NCI-H226 (cell line): ENCODE measurements around the gene ZNF790.
A peak's percentile ranks its signal among the peaks of the same experiment; 100 is the strongest.
"Not testable (repeated sequence)": the region's sequence is repeated elsewhere in the genome, so short reads cannot be mapped to it uniquely, and the experiment has no call there.

ENCODE experiments used
- DNase-seq: peaks from one replicate; pipeline ENCODE4 v3.0.0-alpha.2; 2015

Gene ZNF790

DNA sequence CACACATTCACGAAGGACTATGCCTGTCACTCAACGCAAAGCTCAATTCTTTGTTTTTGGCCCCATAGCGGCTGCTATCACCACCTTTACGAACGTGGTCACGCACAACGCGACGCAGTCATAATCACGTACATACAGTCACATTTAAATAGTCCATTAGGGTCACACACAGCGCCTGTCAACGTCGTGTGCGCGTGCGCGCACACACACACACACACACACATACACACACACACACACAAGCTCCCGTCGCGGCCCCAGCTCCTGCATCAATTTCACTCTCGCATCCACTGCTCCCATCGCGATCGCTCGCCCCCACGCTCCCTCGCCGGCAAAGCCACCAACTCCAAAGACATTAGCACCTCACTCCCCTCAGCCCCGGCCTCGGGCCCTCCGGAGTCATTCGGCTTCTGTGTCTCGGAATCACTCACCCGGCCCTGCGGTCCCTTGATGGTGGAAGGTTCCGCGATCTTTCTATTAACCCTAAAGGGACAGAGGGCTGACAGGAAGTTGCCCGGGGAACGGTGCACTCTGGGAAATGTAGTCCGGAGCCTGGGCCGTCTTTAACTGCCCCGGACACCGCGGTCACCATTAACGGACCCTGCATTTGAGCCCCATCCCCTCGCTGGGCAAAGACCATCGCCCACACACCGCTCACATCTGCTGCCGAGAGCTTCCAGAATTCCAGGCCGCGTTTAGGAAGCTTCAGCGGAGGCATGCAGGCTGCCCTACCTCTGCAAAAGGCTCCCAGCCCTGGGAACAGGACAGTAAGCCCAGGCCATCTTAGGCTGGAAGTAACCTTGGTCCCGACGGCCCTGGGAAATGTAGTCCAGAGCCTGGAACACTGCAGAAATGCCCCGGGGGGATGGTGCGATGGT lies at the start of gene ZNF790:
TSS of gene ZNF790 (minus strand) at position 482 of the 878 bp plus-strand sequence. CDS start 12,768 bp downstream, outside the sequence.
- DNase-seq: peak; percentile 72

DNA sequence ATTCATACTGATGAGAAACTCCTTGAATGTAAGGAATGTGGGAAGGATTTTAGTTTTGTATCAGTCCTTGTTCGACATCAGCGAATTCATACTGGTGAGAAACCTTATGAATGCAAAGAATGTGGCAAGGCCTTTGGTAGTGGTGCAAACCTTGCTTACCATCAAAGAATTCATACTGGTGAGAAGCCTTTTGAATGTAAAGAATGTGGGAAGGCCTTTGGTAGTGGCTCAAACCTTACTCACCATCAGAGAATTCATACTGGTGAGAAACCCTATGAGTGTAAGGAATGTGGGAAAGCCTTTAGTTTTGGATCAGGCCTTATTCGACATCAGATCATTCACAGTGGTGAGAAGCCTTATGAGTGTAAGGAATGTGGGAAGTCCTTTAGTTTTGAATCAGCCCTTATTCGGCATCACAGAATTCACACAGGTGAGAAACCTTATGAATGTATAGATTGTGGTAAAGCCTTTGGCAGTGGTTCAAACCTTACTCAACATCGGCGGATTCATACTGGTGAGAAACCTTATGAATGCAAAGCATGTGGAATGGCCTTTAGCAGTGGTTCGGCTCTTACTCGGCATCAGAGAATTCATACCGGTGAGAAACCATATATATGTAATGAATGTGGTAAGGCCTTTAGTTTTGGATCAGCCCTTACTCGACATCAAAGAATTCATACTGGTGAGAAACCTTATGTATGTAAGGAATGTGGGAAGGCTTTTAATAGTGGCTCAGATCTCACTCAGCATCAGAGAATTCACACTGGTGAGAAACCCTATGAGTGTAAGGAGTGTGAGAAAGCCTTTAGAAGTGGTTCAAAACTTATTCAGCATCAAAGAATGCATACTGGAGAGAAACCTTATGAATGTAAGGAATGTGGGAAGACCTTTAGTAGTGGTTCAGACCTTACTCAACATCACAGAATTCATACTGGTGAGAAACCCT lies 39.1 kb upstream of the ZNF790 start:
- no peak for DNase-seq

DNA sequence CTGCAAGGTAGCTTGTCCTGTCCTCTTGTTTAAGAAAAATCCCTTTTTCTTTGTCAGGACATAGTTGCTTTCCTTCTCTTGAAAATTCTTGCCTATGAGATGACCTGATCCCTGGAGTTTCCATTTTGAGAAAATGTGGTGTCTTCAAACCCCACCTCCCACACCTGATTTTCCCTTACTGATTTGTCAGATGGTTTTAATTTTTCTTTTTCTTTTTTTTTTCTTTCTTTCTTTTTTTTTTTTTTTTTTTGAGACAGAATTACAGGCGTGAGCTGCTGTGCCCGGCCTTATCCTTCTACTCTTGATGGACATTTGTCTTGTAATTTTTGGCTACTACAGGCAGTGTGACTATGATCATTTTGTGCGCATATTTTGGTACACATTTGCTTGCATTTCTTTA lies 13.7 kb upstream of the ZNF790 start:
- no peak for DNase-seq

DNA sequence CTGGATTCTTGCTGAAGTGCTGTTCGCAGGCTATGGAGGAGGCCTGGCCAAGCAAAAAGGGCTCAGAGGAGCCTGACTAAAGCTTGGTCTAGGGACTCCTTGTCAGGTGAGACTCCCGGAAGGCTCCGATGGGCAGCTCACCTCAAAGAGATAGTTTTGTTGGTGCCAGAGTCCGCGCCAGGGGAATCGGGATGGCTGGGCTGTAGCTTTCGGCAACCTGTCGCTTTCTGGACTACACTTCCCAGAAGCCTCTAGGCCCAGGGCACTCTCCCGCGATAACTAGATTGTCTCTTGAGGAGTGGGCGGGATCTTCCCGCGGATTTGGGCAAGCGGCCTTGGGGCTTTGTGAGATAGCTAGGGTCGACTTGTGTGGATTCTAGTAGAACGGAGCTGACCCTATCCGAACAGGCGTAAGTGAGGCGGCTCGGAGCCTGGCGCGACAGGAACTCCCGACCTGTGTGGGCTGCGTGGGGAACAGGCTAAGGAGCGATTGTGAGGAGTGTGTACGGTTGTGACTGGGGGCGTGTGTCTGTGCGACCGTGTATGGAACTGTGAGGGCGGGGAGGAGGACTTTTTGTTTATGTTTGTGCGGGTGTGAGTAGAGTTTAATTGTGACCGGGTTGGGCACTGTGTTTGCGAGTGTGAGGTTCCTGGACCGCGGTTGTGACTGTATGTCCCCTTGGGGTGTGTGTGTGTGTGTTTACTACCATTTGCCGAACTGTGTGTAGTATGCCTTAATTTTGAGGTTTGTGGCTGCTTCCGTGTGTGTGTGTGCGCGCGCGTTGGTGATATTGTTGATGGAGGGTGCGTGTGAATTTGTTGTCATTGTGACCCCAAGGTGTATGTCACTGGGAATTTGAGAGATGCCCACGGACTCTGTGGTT lies 12.6 kb upstream of the ZNF790 start, which contains the start of gene ZNF345:
TSS of gene ZNF345 (plus strand) at position 318 of the 884 bp plus-strand sequence. CDS start 25,955 bp downstream, outside the sequence.
- DNase-seq: peak; percentile 85

DNA sequence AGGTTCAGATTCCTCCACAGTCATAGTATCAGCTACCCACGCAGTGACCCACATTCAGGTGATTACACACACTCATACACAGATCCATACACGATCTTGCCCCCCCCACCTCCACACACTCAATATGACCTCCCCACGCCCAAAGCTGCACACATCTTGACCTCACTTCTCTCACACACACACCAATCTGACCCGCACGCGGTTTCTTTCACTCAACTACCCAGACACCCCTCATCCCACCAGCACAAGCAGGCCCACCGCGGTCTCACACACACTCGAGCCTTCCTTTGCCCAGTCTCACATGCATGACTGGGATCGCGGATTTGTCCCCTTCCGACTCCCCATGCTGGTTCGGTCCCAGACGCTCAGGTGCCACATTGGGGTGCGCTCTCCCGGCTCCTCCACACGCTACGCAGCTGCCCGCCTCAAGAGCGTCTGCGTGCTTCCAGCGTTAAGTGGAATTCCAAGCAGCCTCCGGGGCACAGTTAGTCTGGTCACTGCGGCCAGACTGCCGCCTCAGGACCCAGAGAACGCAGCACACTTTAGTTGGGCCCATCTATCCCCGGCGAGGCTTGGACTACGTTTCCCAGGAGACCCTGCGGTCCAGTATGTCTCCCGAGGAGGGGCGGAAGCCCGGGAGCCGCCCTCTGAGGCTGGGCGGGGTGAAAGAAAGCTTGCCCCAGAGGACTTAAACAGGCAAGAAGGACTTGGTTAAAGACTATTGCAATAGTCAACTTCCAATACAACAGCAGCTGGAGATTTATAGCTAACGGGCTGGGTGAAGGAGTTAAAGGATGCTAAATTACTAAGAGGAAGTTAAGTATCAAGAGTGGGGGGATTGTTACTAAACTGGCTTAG lies 11.7 kb upstream of the ZNF790 start:
- peak; percentile 84 for DNase-seq

DNA sequence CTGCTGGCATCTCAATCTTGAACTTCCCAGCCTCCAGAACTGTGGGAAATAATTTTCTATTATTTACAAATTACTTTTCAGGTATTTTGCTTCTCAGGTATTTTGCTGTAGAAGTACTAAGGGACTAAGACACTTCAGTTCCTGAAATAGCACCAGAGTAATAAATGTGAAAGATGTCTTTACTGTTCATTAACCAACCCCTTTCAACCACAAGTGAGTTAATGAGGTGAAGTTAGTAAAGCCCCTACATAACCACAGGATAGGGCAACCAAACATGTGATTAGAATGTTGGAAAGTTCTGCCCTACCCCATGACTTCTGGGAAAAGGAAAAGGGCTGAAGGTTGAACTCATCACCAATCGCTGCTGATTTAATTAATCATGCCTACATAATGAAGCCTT lies 9.8 kb upstream of the ZNF790 start:
- no peak for DNase-seq

DNA sequence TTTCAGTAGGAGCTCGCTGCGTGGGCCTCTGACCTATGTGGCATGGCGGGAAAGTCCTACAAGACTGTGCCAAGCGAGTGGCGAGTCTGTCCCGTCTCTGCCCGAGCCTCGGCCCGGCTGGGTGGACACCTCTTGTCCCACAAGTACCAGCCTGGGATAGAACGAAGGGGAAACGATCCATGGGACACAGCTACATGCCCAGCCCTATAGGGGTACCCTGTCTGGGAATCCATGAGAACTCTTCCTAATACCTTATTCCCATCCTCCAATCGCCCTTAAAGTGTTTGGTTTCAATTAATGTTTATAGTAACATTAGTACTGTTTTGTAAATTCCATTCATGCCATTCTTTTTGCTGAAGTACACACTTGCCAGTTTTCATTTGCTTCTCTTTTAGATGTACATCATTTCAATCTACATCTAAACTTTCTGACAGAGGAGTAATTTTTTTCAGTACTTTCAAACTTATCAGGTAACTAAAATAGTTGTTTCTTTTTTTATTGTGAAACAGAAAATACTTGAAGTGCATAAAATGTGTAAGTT lies 667 bp upstream of the ZNF790 start:
- DNase-seq: no peak

DNA sequence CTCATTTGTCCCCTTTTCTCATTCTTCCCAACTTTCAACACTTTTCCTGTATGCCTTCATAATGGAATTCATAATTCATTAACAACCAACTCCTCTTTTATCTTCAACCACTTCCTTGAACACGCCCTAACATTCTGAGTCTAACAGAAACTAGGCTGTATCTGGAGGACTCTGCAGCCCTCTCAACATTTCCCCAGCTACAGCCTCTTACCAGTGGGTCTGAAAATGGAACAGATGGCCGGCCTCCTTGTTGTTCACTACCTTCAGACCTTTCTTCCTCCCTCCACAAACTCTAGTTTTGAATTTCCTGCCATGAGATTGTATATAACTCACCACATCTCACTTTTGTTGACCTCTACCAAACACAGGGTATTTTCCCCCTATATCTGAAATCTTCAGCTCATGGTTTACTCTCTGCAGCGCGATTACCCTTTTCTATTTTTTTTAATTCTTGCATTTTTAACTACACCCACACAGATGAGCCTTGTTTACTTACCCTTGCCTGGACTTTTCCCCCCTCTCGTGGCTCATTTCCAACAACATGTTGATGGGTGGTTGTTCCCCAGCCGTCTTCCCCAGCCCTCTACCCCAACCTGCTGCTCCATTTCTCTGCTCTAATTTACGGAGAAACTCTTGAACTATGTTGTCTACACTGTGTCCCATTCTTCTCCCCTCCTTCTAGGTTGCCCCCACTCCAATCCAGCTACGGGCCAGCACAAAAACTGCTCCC lies 846 bp downstream of the ZNF790 start:
- DNase-seq: no peak

DNA sequence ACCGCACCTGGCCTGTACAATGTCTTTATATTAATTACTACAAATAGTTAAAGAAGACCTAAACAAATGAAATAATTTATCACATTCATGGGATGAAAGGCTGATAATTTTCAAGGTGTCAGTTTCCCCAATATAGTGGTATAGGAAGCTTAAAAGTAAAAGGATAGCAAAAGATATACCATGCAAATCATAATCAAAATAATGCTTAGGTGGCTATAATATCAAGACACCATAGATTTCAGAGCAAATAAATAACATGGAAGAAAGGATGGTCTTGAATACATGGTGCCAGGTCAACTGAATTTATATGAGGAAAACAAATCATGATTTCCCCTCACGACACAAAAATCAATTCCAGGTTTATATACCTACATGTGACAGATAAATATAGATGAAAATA lies 4.8 kb downstream of the ZNF790 start:
- no peak for DNase-seq

DNA sequence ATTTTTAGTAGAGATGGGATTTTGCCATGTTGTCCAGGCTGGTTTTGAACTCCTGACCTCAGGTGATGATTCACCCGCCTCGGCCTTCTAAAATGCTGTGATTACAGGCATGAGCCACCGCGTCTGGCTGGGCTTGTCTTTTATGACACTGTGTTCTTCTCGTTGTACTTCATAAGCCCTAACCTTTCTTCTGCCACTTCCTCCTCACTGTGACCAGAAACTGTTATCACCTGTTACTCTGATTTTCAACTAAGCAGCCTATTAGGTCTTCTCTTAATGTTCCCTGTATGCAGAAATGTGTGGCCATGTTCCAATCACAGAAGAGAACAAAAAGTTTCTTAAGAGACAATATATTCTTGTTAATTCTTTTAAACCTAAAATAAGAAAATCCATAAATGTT lies 16.4 kb downstream of the ZNF790 start:
- DNase-seq: no peak

DNA sequence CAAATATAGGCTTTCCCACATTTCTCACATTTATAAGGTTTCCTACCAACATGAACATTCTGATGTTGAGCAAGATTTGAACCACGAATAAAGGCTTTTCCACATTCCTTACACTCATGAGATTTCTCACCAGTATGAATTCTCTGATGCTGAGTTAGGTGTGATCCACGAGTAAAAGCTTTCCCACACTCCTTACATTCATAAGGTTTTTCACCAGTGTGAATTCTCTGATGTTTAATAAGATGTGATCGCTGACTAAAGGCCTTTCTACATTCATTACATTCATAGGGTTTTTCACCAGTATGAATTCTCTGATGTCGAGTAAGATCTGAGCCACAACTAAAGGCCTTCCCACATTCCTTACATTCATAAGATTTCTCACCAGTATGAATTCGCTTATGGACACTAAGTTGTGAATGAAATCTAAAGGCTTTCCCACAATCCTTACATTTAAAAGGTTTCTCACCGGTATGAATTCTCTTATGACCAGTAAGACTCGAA lies 19.0 kb downstream of the ZNF790 start:
- DNase-seq: no peak

DNA sequence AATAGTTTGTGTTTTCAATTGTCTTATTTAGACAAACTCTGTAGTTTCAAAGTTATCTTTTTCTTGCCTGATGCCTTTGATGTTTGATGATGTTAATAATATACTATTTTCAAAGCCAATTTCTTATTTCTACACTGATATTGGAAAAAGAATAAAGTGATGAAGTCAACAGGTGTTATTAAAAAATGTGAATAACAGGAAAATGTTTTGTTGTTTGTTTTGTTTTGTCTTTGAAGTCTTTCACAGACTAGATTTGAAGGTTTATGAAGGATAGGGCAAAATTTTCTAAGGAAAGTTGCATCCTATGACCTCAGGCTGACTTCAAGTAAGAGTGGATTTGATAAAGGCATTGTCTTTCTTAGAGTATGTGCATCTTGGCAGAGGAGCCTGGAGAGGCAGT lies 31.2 kb downstream of the ZNF790 start:
- no peak for DNase-seq

DNA sequence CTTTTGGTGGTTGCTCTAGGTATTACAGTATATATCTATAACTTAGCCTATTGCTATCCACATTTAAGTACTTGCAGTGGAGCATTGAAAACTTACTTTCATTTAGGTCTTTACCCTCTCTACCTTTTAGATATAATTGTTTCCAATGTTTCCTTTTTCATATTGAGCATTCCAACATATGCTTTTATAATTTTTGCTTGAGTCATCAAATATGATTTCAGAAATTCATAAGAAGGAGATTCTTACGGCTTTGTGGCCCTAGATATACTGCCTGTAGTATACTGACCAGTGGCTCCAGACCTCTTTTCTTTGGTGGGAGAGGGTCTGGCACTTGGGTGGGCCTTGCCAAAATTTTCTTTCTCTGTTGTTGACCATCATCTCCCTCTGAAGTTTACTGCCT lies 32.8 kb downstream of the ZNF790 start:
- DNase-seq: no peak

DNA sequence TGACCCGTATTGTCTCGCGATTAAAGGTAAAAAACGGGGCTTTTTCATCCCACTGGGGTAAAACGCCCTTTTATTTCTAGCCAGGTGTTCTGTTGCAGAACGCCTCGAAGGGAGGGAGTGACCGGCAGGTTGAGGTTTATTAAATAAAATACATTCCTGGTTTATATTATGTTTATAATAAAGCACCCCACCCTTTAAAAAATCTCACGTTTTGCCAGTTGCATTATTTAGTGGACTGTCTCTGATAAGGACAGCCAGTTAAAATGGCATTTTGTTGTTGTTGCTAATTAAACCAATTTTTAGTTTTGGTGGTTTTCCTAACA lies 40.4 kb downstream of the ZNF790 start:
- no peak for DNase-seq

DNA sequence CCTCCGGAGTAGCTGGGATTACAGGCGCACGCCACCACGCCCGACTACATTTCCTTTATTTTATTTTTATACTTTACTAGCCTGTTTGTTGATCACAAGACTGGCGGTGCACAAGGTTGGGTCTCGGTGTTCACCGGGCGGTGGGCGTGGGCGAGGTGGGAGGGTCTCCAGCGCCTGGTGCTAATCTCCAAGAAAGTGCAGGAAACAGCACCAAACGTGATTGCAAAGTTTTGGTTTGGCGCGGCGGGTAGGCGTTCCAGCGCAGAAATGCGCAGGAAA lies 41.5 kb downstream of the ZNF790 start:
- DNase-seq: no peak

DNA sequence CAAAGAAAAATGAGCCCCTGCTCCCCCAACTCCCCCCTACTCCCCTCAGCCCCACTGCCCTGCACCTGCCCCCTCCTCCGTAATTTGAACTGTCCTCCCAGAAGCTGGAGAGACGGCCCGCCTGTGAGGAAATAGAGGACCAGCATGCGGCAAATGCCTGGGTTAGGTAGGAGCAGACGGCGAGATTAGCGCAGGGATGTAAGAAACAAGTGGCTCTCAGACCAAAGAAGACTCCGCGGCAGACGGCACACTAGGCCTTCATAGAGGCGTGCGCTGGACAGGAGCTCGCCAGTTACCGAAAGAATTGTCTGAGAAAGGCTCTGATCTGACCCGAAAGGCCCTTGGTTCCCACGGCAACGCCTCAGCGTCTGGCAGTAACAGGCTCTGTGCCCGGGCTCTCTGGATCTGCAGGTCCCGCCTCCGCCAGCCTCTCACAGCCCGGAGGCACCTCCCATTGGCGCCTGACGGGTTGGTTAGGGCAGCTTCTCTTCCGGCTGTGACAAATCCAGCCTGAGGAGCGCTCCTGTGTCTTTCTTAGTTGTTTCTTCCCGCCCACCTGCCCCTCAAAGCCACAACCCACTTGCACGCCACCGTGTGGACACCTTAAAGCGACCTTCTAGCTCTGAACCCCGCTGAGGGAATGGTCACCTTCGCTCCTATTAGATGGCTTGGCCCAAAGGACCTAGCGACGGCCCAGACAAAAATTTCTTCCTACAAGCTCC lies 46.6 kb downstream of the ZNF790 start:
- DNase-seq: not testable (repeated sequence)

DNA sequence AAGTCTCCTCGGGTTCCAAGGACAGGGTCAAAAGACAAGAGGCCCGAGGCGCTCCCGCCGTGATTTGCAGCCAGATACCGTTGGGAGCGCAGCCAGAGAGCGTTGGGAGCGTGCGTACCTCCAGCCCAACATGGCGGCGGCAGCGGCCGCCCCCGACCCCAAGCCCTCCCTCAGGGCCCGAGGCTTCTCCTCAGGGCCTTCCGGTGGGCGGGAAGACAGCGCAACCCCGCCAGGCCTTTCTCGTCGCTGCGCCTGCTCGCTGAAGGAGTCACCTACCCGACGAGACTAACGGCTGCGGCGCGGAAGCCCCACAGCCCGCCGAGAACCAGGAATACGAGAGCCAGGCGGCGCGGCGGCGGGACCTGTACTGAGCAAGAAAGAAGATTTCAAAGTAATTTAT lies 62.4 kb downstream of the ZNF790 start:
- DNase-seq: no peak

DNA sequence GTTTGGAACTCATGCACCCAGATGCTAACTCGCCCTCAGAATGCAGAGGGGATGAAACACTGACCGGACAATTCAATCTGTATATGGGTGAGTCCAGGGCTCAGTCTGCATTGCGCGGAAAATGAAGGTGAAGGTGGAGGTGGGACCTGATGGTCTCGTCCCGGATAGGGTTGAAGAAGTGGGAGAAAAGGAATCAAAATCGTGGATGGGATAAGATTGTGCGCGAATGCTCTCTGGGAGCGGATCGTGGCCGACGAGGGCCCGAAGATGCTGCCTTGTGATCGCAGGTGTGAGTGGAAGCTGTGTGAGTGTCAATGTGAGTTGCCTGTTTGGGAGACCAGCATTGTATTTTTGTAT lies 65.0 kb downstream of the ZNF790 start:
- DNase-seq: no peak

DNA sequence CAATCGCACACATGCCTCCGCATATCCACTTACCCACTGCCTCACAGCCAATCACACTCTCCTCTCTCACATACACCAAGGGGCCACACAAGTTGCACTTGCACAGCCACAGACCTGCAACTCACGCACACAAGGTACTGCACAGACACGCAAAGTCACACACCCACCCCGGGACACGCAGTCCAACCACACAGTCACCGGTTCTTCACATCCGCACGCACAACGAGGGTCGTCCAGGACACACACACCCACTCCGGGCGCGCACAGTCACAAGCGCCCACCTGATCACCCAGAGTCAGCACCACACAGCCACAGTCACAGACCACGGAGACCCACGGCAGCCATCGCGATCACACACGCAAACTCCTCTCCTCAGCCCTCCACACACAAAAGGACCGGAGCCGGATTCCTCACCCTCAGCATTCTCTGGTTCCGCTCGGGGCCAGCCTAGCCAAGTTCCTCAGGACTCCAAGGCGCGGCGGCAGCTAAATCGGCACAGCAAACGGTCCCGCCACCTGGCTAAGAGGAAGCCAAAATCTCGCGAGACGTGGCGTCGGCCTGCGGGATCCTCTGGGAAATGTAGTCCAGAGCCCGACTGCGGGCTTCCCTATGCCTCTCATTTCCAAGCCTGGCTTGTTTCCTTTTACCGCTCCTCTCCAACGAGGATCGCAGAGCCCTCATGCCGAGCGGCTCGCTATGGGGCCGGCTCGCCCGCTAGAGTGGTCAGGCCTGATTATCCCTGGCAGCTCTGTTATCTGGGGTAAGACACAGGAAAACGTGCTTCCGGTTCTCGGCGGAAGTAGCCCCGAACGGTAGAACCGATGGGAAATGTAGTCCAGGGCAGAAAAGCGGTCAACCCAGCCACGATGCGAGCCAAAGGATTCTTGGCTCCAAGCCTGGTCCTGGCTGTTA lies 65.6 kb downstream of the ZNF790 start, which contains the start of gene ZNF850:
TSS of gene ZNF850 (minus strand) at position 497 of the 912 bp plus-strand sequence. CDS start 10,201 bp downstream, outside the sequence.
- DNase-seq: peak; percentile 88
